Measurements from ENCODE around the gene C4orf17.
"Not testable (repeated sequence)": the region's sequence is repeated elsewhere in the genome, so short reads cannot be mapped to it uniquely, and the experiment has no call there.

The C4orf17 gene

GRCh38 chr4:99510721-99511120, at the start of gene C4orf17:
C4orf17 (plus strand) TSS chr4:99511021; CDS start chr4:99513082, 2,061 bp downstream.
- no peak for DNase-seq

- no peak for DNase-seq
Observed at GRCh38 chr4:99461623-99462401, 49.0 kb upstream of the C4orf17 start.

GRCh38 chr4:99462875-99463464, 47.9 kb upstream of the C4orf17 start:
- peak; percentile 56 for DNase-seq

GRCh38 chr4:99463566-99463965, 47.3 kb upstream of the C4orf17 start:
- no peak for DNase-seq

GRCh38 chr4:99467887-99468286, 42.9 kb upstream of the C4orf17 start:
- DNase-seq = no peak

- no peak for DNase-seq
Observed at GRCh38 chr4:99468889-99469288, 41.9 kb upstream of the C4orf17 start.

- no peak for DNase-seq
Observed at GRCh38 chr4:99471349-99471748, 39.5 kb upstream of the C4orf17 start.

GRCh38 chr4:99471896-99472295, 38.9 kb upstream of the C4orf17 start:
- DNase-seq = no peak

GRCh38 chr4:99473131-99473530, 37.7 kb upstream of the C4orf17 start:
- DNase-seq = no peak

GRCh38 chr4:99483636-99484035, 27.2 kb upstream of the C4orf17 start:
- no peak for DNase-seq

- DNase-seq = no peak
Observed at GRCh38 chr4:99485212-99485611, 25.6 kb upstream of the C4orf17 start.

- DNase-seq = not testable (repeated sequence)
Observed at GRCh38 chr4:99486648-99487047, 24.2 kb upstream of the C4orf17 start.

- no peak for DNase-seq
Observed at GRCh38 chr4:99490286-99490685, 20.5 kb upstream of the C4orf17 start.

- no peak for DNase-seq
Observed at GRCh38 chr4:99504804-99505502, 5.9 kb upstream of the C4orf17 start.

- no peak for DNase-seq
Observed at GRCh38 chr4:99506781-99507180, 4.0 kb upstream of the C4orf17 start.

- no peak for DNase-seq
Observed at GRCh38 chr4:99507349-99507748, 3.5 kb upstream of the C4orf17 start.

GRCh38 chr4:99507762-99508161, 3.1 kb upstream of the C4orf17 start:
- no peak for DNase-seq

- DNase-seq = no peak
Observed at GRCh38 chr4:99518601-99519295, 7.9 kb downstream of the C4orf17 start.

GRCh38 chr4:99529228-99529627, 18.4 kb downstream of the C4orf17 start:
- DNase-seq = no peak

GRCh38 chr4:99529956-99530355, 19.1 kb downstream of the C4orf17 start:
- DNase-seq = no peak

- not testable (repeated sequence) for DNase-seq
Observed at GRCh38 chr4:99534699-99535098, 23.9 kb downstream of the C4orf17 start.

- no peak for DNase-seq
Observed at GRCh38 chr4:99536271-99536670, 25.4 kb downstream of the C4orf17 start.

GRCh38 chr4:99536848-99537247, 26.0 kb downstream of the C4orf17 start:
- DNase-seq = no peak
